Coronary artery (tissue), 2 donors: ENCODE data around the gene RALGPS1.

Experiments used
- DNase-seq: peaks from one replicate; pipeline ENCODE4 v3.0.0-alpha.2; 2017; ENCODE audit warnings: low spot score
- H3K27ac ChIP-seq, 2 donors: fragments of 200-600 bp; sonication (generic); one replicate each; pipeline ENCODE4 v1.5.1; 2016 to 2019
- H3K4me3 ChIP-seq: fragments of 200-600 bp; sonication (generic); 2 replicates; pipeline ENCODE4 v1.5.1; 2016; ENCODE audit warnings: mild to moderate bottlenecking, moderate library complexity
- CTCF ChIP-seq: fragments of 200-600 bp; sonication (generic); IDR thresholded peaks from one replicate; pipeline ENCODE4 v1.5.1; 2019; ENCODE audit warnings: antibody characterized with exemption

The RALGPS1 gene

DNA sequence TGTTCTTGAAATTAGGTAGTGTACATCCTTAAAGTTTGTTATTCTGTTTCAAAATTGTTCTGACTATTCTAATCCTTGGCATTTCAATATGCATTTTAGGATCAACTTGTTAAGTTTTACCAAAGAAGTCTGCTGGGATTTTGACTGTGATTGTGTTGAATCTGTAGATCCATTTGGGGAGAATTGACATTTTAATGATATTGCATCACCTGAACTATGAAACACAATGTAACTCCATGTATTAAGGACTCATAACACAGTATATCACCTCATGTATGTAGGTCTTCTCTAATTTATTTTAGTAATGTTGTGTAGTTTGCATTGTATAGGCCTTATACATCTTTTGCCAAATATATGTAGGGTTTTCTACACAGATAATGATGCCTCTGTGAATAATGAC, 77.8 kb downstream of the RALGPS1 start:
- DNase-seq, result no peak
- H3K4me3 ChIP-seq, result no peak overlapping the region
- no peak for TF ChIP-seq CTCF
- H3K27ac ChIP-seq, result no peak overlapping the region

DNA sequence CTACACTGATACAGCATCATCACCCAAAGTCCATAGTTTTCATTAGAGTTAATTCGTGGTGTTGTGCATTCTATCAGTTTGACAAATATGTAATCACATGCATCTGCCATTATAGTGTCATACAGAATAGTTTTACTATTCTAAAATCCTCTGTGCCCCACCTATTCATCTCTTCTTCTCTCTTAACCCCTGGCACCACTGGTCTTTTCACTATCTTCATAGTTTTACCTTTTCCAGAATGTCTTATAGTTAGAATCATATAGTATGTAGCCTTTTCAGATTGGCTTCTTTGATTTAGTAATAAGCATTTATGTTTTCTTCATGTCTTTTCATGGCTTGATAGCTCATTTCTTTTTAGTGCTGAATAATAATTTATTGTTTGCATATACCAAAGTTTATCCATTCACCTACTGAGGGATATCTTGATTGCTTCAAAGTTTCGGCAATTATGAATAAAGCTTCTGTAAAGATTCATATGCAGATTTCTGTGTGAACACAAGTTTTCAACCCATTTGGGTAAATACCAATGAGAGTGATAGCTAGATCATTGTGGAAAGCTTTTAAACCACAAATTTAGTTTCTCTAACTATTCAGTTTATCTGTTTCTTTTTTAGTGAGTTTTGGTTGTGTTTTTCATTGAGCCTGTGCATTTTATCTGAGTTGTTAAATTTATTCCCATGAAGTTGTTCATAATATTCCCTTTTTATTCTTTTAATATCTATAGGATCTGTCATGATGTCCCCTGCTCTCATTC, 84.9 kb downstream of the RALGPS1 start:
- no peak overlapping the region for H3K27ac ChIP-seq
- no peak for DNase-seq
- no peak overlapping the region for H3K4me3 ChIP-seq
- TF ChIP-seq CTCF, result no peak

DNA sequence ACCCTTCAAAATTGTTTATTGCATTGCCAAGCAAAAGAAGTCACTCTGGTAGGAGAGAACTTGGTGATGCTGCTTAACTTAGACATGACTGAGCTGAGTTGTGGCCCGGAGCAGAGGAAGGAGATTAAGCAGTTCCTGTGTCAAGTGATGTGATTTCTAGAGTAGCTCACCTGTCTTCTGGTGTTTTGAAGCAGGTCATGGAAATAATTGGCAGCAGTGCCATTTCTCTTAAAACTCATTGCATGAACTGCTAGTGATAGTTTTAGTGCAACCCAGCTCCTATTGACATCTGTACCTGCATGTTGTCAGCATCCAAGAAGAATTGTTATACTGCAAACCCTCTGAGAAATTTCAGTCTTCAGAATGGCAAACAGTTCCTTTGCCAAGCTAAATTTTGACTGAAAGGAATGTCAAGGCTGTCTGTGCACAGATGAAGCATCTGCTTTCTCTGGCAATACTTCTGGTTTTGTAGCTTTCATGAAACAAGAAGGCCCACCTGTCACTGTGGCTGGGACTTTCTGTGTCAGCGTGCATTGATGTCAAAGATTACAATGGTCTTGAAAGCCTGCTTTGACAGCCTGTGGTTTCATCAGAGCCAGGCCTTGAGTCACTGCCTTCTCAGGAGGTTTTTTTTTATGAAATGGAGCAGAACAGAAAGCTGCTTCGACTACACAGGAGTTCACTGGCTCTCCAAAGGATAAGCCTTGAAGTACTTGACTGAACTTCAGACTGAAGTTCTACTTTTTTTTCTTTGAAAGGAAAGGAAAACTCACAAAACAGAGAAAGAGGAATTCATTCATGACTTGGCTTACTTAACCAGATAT, 90.6 kb downstream of the RALGPS1 start:
- DNase-seq, result no peak
- no peak for TF ChIP-seq CTCF
- H3K27ac ChIP-seq, result no peak overlapping the region
- no peak overlapping the region for H3K4me3 ChIP-seq

DNA sequence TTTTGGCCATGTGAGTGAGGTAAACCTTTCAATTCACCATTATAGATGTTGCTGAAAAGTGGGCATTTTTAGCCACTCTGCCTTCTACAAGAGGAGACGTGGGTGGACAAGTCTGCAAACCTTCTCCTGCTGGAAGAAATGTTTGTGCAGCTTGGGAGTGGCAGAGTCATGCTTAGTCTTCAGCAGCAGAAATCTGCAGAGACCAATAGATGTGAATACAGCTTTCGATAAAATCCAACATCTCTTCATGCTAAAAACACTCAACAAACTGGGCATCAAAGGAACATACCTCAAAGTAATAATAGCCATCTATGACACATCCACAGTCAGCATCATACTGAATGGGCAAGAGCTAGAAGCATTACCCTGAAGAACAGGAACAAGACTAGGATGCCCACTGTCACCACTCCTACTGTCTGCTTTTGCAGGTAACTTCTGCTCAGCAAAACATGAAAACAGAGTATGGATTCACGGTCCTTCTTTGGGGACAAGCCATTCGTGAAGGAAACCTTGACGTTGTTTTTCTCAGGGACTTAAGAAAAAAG, 91.3 kb downstream of the RALGPS1 start:
- H3K4me3 ChIP-seq, result no peak overlapping the region
- no peak for TF ChIP-seq CTCF
- no peak overlapping the region for H3K27ac ChIP-seq
- no peak for DNase-seq

DNA sequence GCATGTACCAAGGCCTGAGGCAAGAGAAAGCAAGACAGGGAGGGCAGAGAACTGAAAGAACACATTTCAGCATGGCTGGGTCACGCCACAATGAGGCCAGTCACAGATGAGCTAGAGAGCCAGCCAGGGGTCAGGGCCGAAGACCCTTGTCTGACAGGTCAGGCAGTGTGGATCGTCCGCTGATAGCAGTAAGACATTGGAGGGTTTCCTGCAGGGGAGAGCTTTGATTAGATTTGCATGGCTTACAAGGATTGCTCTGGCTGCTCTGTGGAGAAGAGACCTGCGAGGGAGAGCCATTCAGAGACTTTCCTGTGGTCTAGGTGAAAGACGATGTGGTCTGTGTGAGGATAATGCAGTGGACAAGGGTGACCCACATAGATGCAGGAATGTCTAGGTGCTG, 93.1 kb downstream of the RALGPS1 start:
- DNase-seq, result no peak
- Histone ChIP-seq H3K4me3 (no peak overlapping the region), H3K27ac (no peak overlapping the region)
- TF ChIP-seq CTCF, result no peak

DNA sequence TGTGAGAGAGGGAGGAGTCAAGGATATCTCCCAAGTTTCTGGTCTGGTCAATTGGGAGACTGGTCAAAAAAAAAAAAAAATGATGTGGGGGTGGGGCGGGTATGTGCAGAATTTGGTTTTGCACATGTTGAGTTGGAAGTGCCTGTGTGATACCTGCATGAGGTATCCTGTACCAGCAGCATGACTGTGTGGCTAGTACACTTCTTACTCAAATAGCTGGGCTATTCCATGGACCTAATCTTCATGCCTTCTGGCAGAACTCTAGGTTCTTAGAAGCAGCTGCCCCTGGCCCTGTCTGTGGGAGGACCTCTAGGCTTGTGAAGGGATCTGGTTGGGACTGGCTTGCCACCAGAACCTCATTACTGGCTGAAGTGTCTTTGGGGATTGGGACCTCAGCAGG, 93.5 kb downstream of the RALGPS1 start:
- Histone ChIP-seq H3K4me3 (no peak overlapping the region), H3K27ac (no peak overlapping the region)
- no peak for DNase-seq
- TF ChIP-seq CTCF, result no peak
